ENCODE measurements around the gene BNIP1.

BNIP1 gene

GRCh38 chr5:173187054-173187743 is 42.9 kb downstream of the BNIP1 start:
- Histone ChIP-seq H3K79me1 (ENCODE audit: low read length) (no peaks in the 10 kb centered on the region), H3K4me1 (ENCODE audit: control insufficient read depth in 1 of 2, insufficient read depth in 2 of 2, low read length in 2 of 2) (no peaks in the 10 kb centered on the region), H2AK5ac (ENCODE audit: low read length) (no peak overlapping the region), H3K23ac (ENCODE audit: low read length) (no peak overlapping the region), H2BK12ac (ENCODE audit: low read length) (no peak overlapping the region), H4K12ac (ENCODE audit: low read depth, low read length) (no peak overlapping the region), H2BK120ac (ENCODE audit: insufficient read depth, low read length, poor library complexity) (no peak overlapping the region), H3K36me3 (ENCODE audit: control insufficient read depth in 1 of 2, insufficient read depth in 2 of 2, low read length in 2 of 2) (no peaks in the 10 kb centered on the region), H2AFZ (ENCODE audit: insufficient read depth, low read length, poor library complexity) (no peak overlapping the region), H3K9ac (ENCODE audit: low read length) (no peak overlapping the region), H4K8ac (ENCODE audit: low read depth, low read length) (no peak overlapping the region), H3K14ac (ENCODE audit: low read length) (no peak overlapping the region), H3K4ac (ENCODE audit: low read depth, low read length) (no peak overlapping the region), H3K4me3 (ENCODE audit: low read depth, low read length) (no peak overlapping the region), H3K27ac (ENCODE audit: low read depth, low read length) (no peak overlapping the region), H3K79me2 (ENCODE audit: control insufficient read depth, insufficient read depth, low read length, poor library complexity) (no peaks in the 10 kb centered on the region), H3K27me3 (ENCODE audit: insufficient read depth, low read length) (no peaks in the 10 kb centered on the region), H2BK5ac (ENCODE audit: low read depth, low read length, poor library complexity) (no peak overlapping the region), H3K9me3 (ENCODE audit: insufficient read depth, low read depth, low read length) (no peaks in the 10 kb centered on the region), H3K4me2 (ENCODE audit: low read length) (no peak overlapping the region), H4K91ac (ENCODE audit: low read depth, low read length) (no peak overlapping the region), H3K18ac (ENCODE audit: low read length) (no peak overlapping the region)
- WGBS (ENCODE audit: extremely low coverage, insufficient coverage, insufficient read length), result no CpG with 5 or more reads among the region's 11 CpGs
- no peak for DNase-seq

GRCh38 chr5:173188280-173188679 is 43.9 kb downstream of the BNIP1 start:
- H3K79me2 ChIP-seq (ENCODE audit: control insufficient read depth, insufficient read depth, low read length, poor library complexity), result no peaks in the 10 kb centered on the region
- no peak overlapping the region for H2BK5ac ChIP-seq (ENCODE audit: low read depth, low read length, poor library complexity)
- no peak for DNase-seq
- no peak overlapping the region for H3K9ac ChIP-seq (ENCODE audit: low read length)
- H3K4me3 ChIP-seq (ENCODE audit: low read depth, low read length), result no peak overlapping the region
- no CpG with 5 or more reads among the region's 2 CpGs for WGBS (ENCODE audit: extremely low coverage, insufficient coverage, insufficient read length)
- H3K9me3 ChIP-seq (ENCODE audit: insufficient read depth, low read depth, low read length), result no peaks in the 10 kb centered on the region
- no peaks in the 10 kb centered on the region for H3K4me1 ChIP-seq (ENCODE audit: control insufficient read depth in 1 of 2, insufficient read depth in 2 of 2, low read length in 2 of 2)
- H2AFZ ChIP-seq (ENCODE audit: insufficient read depth, low read length, poor library complexity), result no peak overlapping the region
- H2BK12ac ChIP-seq (ENCODE audit: low read length), result no peak overlapping the region
- no peak overlapping the region for H4K91ac ChIP-seq (ENCODE audit: low read depth, low read length)
- no peak overlapping the region for H3K18ac ChIP-seq (ENCODE audit: low read length)
- no peak overlapping the region for H3K14ac ChIP-seq (ENCODE audit: low read length)
- no peaks in the 10 kb centered on the region for H3K27me3 ChIP-seq (ENCODE audit: insufficient read depth, low read length)
- no peak overlapping the region for H3K27ac ChIP-seq (ENCODE audit: low read depth, low read length)
- no peak overlapping the region for H4K12ac ChIP-seq (ENCODE audit: low read depth, low read length)
- no peak overlapping the region for H2AK5ac ChIP-seq (ENCODE audit: low read length)
- no peak overlapping the region for H3K23ac ChIP-seq (ENCODE audit: low read length)
- H3K36me3 ChIP-seq (ENCODE audit: control insufficient read depth in 1 of 2, insufficient read depth in 2 of 2, low read length in 2 of 2), result no peaks in the 10 kb centered on the region
- no peak overlapping the region for H2BK120ac ChIP-seq (ENCODE audit: insufficient read depth, low read length, poor library complexity)
- no peak overlapping the region for H3K4me2 ChIP-seq (ENCODE audit: low read length)
- H3K79me1 ChIP-seq (ENCODE audit: low read length), result no peaks in the 10 kb centered on the region
- H4K8ac ChIP-seq (ENCODE audit: low read depth, low read length), result no peak overlapping the region
- H3K4ac ChIP-seq (ENCODE audit: low read depth, low read length), result no peak overlapping the region

DNA sequence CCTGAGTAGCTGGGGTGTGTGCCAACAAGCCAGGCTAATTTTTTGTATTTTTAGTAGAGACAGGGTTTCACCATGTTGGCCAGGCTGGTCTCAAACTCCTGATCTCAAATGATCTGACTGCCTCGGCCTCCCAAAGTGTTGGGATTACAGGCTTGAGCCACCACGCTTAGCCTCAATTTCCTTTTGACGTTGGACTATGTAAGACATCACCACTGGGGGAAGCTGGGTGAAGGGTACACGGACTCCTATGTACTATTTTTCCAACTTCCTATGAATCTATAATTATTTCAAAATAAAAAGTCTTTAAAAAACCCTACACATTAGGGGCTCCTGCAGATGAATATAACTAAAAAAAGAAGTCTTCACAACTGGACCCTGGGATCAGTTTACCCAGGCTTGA is 46.7 kb downstream of the BNIP1 start:
- no peak overlapping the region for H3K14ac ChIP-seq (ENCODE audit: low read length)
- H3K4ac ChIP-seq (ENCODE audit: low read depth, low read length), result no peak overlapping the region
- no peak overlapping the region for H3K18ac ChIP-seq (ENCODE audit: low read length)
- no peak for DNase-seq
- no peak overlapping the region for H2AK5ac ChIP-seq (ENCODE audit: low read length)
- H4K91ac ChIP-seq (ENCODE audit: low read depth, low read length), result no peak overlapping the region
- no CpG with 5 or more reads among the region's 4 CpGs for WGBS (ENCODE audit: extremely low coverage, insufficient coverage, insufficient read length)
- H2BK5ac ChIP-seq (ENCODE audit: low read depth, low read length, poor library complexity), result no peak overlapping the region
- no peaks in the 10 kb centered on the region for H3K9me3 ChIP-seq (ENCODE audit: insufficient read depth, low read depth, low read length)
- no peak overlapping the region for H3K4me2 ChIP-seq (ENCODE audit: low read length)
- no peak overlapping the region for H3K23ac ChIP-seq (ENCODE audit: low read length)
- no peaks in the 10 kb centered on the region for H3K79me1 ChIP-seq (ENCODE audit: low read length)
- H3K27me3 ChIP-seq (ENCODE audit: insufficient read depth, low read length), result no peaks in the 10 kb centered on the region
- no peak overlapping the region for H2BK12ac ChIP-seq (ENCODE audit: low read length)
- H3K27ac ChIP-seq (ENCODE audit: low read depth, low read length), result no peak overlapping the region
- H2AFZ ChIP-seq (ENCODE audit: insufficient read depth, low read length, poor library complexity), result no peak overlapping the region
- H2BK120ac ChIP-seq (ENCODE audit: insufficient read depth, low read length, poor library complexity), result no peak overlapping the region
- no peaks in the 10 kb centered on the region for H3K36me3 ChIP-seq (ENCODE audit: control insufficient read depth in 1 of 2, insufficient read depth in 2 of 2, low read length in 2 of 2)
- no peak overlapping the region for H4K12ac ChIP-seq (ENCODE audit: low read depth, low read length)
- H4K8ac ChIP-seq (ENCODE audit: low read depth, low read length), result no peak overlapping the region
- no peaks in the 10 kb centered on the region for H3K79me2 ChIP-seq (ENCODE audit: control insufficient read depth, insufficient read depth, low read length, poor library complexity)
- H3K4me1 ChIP-seq (ENCODE audit: control insufficient read depth in 1 of 2, insufficient read depth in 2 of 2, low read length in 2 of 2), result no peaks in the 10 kb centered on the region
- no peak overlapping the region for H3K4me3 ChIP-seq (ENCODE audit: low read depth, low read length)
- no peak overlapping the region for H3K9ac ChIP-seq (ENCODE audit: low read length)

DNA sequence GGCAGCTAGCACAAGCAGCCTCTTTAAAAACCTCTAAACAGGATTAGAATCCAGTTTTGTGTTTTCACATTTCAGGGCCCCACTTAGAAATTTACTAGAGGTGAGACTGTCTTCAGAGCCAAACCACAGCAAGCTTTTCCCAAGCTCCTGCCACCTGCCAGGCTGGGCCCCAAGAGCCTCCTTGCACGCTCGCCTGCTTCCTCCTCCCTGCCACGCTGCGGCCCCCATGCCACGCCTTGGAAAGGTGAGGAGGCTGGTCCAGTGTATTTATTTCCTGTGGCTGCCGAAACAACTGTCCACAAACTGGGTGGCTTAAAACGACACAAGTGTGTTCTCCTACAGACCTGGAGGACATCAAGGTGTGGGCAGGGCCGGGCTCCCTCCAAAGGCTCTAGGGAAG is 47.2 kb downstream of the BNIP1 start:
- H3K4me3 ChIP-seq (ENCODE audit: low read depth, low read length), result no peak overlapping the region
- no peak overlapping the region for H3K4ac ChIP-seq (ENCODE audit: low read depth, low read length)
- no peak overlapping the region for H4K91ac ChIP-seq (ENCODE audit: low read depth, low read length)
- no peak overlapping the region for H2BK5ac ChIP-seq (ENCODE audit: low read depth, low read length, poor library complexity)
- no peak overlapping the region for H3K18ac ChIP-seq (ENCODE audit: low read length)
- H3K79me2 ChIP-seq (ENCODE audit: control insufficient read depth, insufficient read depth, low read length, poor library complexity), result no peaks in the 10 kb centered on the region
- DNase-seq, result no peak
- H3K4me1 ChIP-seq (ENCODE audit: control insufficient read depth in 1 of 2, insufficient read depth in 2 of 2, low read length in 2 of 2), result no peaks in the 10 kb centered on the region
- no peak overlapping the region for H3K14ac ChIP-seq (ENCODE audit: low read length)
- no peak overlapping the region for H3K27ac ChIP-seq (ENCODE audit: low read depth, low read length)
- H4K8ac ChIP-seq (ENCODE audit: low read depth, low read length), result no peak overlapping the region
- no peaks in the 10 kb centered on the region for H3K79me1 ChIP-seq (ENCODE audit: low read length)
- H3K4me2 ChIP-seq (ENCODE audit: low read length), result no peak overlapping the region
- no peak overlapping the region for H3K23ac ChIP-seq (ENCODE audit: low read length)
- H2AFZ ChIP-seq (ENCODE audit: insufficient read depth, low read length, poor library complexity), result no peak overlapping the region
- H4K12ac ChIP-seq (ENCODE audit: low read depth, low read length), result no peak overlapping the region
- no CpG with 5 or more reads among the region's 8 CpGs for WGBS (ENCODE audit: extremely low coverage, insufficient coverage, insufficient read length)
- H3K36me3 ChIP-seq (ENCODE audit: control insufficient read depth in 1 of 2, insufficient read depth in 2 of 2, low read length in 2 of 2), result no peaks in the 10 kb centered on the region
- H3K9me3 ChIP-seq (ENCODE audit: insufficient read depth, low read depth, low read length), result no peaks in the 10 kb centered on the region
- H2BK12ac ChIP-seq (ENCODE audit: low read length), result no peak overlapping the region
- H2AK5ac ChIP-seq (ENCODE audit: low read length), result no peak overlapping the region
- H3K27me3 ChIP-seq (ENCODE audit: insufficient read depth, low read length), result no peaks in the 10 kb centered on the region
- H2BK120ac ChIP-seq (ENCODE audit: insufficient read depth, low read length, poor library complexity), result no peak overlapping the region
- H3K9ac ChIP-seq (ENCODE audit: low read length), result no peak overlapping the region

All from trophoblast cell (in vitro differentiated cells and primary cell).